ENCODE data around the gene PHOSPHO2.
"Not testable (repeated sequence)": the region's sequence is repeated elsewhere in the genome, so short reads cannot be mapped to it uniquely, and the experiment has no call there.

The PHOSPHO2 gene

DNA sequence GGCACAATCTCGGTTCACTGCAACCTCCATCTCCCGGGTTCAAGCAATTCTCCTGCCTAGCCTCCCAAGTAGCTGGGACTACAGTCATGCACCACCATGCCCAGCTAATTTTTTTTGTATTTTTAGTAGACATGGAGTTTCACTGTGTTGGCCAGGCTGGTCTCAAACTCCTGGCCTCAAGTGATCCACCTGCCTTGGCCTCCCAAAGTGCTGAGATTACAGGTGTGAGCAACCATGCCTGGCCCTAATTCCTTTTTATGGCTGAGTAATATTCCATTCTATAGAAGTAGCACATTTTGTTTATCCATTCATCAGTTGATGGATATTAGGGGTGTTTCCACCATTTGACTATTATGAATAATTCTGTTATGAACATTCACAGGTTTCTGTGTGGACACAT is 9.6 kb upstream of the PHOSPHO2 start:
- DNase-seq, result not testable (repeated sequence)

DNA sequence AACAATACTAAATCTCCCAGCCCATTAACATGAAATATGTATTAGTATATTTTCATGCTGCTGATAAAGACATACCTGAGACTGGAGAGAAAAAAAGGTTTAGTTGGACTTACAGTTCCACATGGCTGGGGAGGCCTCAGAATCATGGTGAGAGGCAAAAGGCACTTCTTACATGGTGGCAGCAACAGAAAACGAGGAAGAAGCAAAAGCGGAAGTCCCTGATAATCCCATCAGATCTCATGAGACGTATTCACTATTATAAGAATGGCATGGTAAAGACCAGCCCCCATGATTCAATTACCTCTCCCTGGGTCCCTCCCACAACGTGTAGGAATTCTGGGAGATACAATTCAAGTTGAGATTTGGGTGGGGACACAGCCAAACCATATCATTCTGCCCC is 7.4 kb upstream of the PHOSPHO2 start:
- not testable (repeated sequence) for DNase-seq

GRCh38 chr2:169687943-169688342 is 6.3 kb upstream of the PHOSPHO2 start:
- not testable (repeated sequence) for DNase-seq

- DNase-seq, result no peak
Observed at GRCh38 chr2:169690958-169691357, 3.3 kb upstream of the PHOSPHO2 start.

DNA sequence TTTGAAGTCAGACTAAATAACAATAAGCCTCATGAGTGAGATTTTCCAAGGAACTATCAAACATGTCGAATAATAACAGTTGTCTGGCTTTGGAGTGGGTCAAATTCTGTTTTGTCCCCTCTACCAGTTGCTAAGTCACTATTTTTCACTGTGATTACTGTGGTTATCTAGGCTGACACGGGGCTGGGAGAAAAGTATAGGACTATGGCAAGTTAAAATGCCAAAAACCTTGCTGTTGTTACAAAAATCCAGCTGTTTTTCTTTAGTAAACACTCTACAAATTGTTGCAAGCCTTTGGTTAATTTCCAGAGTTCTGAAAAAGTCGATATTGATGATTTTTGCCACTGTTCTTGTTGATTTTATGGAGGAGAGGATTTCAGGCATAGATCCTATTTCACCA is 1.6 kb upstream of the PHOSPHO2 start:
- no peak for DNase-seq

DNA sequence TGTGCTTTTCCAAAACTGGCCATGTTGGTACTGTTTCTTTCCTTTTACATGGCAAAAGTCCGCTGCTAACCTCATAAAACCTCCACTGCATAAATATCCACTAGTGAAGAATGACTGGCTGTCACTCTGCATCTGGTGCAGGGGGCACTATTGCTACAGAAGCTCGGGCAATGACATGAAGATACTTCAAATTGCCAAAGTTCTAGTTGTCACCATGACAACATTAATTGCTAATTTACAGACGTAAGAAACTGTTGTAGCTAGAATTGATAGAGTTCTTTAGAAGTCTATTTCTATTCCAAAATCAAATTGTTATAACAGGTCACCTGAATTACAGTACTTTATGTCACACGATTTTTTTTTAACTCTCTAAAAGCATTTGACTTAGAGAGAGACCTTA is 909 bp upstream of the PHOSPHO2 start:
- DNase-seq, result no peak

GRCh38 chr2:169694894-169695260 is 608 bp downstream of the PHOSPHO2 start:
- peak; percentile 37 for DNase-seq

DNA sequence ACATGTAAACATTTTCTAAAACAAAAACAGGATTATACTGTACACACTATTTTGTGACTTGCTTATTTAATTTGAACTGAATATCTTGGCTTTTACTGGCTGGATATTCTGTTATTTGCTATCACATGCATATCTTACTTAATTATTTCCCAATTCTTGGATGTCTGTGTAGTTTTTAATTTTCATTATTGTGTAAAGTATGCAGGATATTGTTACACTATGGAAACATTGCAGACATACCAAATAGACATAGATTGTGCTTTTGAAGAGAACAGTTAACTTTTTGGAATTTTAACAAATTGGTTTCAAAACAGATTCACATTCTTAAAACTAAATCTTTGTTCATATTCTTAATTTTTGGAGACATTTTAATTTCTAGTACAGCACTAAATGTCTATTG is 2.1 kb downstream of the PHOSPHO2 start:
- no peak for DNase-seq

DNA sequence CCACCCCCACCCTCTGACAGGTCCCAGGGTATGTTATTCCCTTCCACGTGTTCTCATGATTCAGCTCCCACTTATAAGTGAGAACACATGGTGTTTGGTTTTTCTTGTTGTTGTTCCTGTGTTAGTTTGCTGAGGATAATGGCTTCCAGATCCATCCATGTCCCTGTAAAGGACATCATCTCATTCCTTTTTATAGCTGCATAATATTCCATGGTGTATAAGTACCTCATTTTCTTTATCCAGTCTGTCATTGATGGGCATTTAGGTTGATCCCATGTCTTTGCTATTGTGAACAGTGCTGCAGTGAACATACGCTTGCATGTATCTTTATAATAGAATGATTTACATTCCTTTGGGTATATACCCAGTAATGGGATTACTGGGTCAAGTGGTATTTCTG is 4.9 kb downstream of the PHOSPHO2 start:
- not testable (repeated sequence) for DNase-seq

GRCh38 chr2:169702996-169703395 is 8.7 kb downstream of the PHOSPHO2 start:
- DNase-seq, result no peak

DNA sequence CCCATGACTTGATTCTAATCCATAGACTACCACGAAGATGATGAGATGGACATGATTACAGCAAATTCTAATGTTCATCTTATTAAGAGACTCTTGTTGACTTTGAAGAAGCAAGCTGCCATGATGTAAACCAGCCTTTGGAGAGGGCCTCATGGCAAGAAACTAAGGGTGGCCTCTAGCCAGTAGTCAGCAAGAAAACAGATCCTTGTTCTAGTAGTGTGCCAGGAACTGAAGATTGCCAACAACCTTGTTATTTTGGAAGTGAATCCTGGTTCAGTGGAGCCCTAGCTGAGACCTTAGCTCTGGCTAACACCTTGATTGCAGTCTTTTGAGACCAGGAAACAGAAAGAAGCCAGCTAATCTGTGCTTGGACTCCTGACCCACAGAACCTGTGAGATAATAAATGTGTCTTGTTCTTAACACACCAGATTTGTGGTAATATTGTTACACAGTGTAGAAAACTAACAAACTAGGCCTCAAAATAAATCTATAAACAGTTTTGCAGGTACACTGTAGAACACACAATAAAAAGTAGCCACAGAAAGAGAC is 10.0 kb downstream of the PHOSPHO2 start:
- DNase-seq, result no peak

DNA sequence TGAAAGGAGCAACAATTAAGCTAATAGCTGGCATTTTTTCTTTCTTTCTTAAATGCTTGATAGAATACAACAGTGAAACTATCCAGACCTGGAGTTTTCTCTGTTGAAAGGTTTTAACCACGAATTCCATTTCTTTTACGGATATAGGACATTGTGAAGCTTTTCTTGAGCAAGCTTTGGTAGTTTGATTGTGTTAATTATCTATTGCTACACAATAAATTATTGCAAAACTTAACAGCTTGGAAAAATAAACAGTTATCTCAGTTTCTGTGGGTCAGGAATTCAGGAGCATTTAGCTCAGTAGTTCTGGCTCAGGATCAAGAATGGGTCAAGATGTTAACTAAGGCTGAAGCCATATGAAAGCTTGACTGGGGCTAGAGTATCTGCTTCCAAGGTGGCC is 11.7 kb downstream of the PHOSPHO2 start:
- no peak for DNase-seq

DNA sequence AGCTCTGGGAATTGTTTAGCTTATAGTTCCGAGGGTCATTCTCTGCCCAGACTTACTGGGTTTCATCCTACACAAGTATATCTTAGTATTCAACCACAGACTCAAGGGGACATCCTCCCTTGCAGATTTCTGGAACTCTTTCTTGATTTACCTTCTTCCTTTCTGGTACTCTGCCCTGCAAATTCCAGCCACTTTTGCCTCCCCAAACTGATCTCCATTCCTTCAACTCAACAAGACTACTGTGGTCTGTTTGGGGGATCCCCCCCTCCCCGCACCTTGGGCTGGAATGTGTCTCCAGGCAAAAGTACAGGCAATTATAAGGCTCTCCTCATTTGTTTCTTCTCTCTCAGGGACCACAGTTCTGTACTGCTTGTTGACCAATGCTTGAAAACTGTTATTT is 13.4 kb downstream of the PHOSPHO2 start:
- DNase-seq, result no peak

DNA sequence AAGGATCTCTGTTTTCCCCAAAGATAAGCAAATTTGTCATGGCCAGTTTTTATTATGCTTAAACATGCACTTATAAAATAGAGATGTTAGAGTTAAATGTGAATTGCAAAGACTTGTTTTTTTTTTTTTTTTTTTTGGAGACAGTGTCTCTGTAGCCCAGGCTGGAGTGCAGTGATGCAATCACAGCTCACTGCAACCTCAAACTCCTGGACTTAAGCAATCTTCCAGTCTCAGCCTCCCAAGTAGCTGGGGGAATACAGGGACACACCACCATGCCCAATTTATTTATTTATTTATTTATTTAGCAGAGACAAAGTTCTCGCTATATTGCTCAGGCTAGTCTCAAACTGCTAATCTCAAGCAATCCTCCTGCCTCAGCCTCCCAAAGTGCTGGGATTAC is 15.1 kb downstream of the PHOSPHO2 start:
- no peak for DNase-seq

DNA sequence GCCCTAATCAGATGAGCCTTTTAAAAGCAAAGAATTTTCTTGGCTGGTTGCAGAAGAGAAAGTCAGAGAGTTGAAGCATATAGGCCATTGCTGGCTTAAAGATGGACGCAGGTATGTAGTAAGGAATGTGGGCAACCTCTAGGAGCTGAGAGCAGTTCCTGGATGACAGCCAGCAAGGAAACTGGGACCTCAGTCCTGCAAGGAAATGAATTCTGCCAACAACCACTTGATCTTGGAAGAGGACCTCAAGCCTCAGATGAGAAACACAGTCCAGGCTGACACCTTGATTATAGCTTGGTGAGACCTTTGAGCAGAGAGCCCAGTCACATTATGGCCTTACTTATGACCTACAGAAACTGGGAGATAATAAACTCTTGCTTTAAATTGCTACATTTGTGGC is 15.7 kb downstream of the PHOSPHO2 start:
- no peak for DNase-seq

GRCh38 chr2:169711751-169712509 is 17.7 kb downstream of the PHOSPHO2 start:
- no peak for DNase-seq

DNA sequence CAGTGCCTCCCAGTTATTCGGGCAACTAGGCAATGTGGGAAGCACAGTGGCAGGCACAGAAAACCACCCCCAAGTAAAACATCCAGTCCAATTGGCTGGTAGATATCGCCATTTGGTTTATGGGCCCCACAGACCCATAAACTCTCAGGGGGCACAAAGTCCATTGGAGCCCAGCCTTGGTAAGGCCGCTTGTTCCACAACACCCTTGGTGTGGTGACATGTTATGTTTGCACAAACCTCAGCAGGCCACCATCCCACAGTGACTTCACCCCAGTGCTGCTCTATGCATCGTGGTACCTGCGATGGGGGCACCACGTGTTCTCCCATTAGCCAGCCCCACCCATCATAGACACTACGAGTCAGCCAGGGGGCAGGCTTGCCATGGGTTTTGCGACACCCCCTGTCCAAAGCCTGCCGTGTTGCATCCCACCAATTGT is 18.5 kb downstream of the PHOSPHO2 start:
- DNase-seq, result no peak

- no peak for DNase-seq
Observed at GRCh38 chr2:169713331-169713730, 19.1 kb downstream of the PHOSPHO2 start.

DNA sequence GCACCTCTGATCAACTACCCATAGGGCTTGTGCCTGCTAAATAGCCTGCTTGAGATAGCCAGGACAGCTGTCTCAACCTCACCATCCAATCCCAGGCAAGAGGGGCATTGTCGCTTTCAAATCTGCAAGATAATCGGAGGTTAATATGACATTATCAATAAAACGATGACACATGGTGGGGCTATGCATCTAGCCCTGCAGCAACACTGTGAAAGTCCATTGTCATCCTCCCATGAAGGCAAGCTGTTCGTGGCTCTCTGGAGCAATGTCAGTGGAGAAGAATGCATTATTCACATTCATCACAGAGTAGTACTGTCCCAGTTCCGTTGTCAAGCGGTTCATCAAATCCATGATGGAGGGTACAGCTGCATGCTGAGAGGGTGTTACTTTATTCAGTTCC is 20.4 kb downstream of the PHOSPHO2 start:
- DNase-seq, result no peak

DNA sequence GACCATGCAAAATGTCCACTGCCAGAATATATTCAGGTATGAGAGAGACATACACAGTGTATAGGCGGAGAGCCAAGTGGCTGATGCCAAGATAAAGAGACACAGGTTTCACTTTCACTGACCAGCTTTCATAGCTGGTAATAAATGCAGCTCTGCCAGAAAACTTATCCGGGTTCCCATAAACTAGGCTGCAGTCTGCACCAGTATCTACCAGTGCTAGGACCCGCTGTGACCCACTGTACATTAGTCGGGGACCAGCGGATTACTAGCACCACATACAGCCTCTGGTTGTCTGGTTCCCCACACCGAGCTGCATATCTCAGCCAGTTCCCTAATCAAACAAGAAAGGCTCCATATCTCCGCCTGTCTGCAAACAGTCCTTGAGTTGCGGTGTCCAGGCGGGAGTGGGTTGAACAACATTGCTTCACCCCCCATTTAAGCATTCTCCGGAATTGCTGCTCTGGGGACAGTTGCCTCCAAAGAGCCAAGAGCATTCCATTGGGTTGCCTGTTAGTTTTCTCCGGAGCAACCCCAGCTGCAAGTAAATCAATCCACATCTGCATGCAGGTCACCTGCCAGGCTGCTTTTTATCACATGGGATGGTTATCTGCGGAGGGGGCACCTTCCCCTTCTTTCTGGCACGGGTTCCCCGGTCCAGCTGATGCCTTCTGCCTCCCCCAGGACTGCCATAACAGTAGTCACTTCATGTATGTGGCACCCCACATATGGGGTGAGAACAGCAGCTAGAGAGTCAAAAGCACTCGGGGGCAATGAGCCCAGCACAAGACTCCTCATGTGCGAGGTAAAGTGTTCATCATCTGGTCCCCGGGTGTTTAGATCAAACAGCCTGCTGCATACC is 21.3 kb downstream of the PHOSPHO2 start:
- DNase-seq, result no peak

GRCh38 chr2:169716238-169716886 is 22.1 kb downstream of the PHOSPHO2 start:
- no peak for DNase-seq

DNA sequence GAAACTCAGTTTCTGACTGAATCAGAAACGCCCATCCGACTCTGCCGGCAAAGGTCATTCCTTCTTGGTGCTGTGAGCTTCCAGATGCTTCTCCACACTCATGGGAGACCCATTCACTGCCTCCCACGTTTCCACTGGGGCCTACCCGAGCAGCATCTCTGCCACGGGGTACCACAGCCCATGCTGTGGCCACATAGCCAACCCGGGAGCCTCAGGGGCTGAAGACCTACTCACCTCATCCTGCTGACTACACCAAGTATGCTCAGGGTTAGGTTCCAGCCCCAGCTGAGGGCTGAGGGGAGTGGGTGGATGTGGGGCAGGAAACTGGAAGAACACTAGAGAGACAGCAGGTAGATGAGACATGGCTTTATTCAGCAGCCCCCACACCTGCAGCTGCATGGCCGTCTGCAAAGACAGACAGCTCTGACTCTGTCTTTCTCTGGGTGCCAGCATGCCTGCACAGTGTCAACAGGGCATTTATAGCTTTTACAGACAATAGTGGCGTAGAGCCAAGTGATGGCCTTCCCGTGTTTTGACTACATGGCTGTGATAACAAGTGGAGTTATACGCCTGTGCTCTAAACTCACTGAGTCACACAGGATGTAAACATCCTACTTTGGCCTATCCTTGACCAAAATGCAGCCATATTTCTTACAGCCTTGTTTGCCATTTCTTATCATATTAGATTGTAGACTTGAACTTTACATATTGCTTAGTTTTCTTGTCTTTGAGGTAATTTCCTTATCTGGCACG is 22.8 kb downstream of the PHOSPHO2 start:
- no peak for DNase-seq

- no peak for DNase-seq
Observed at GRCh38 chr2:169717691-169718063, 23.4 kb downstream of the PHOSPHO2 start.
